ENCODE results near the gene MLLT3.

The MLLT3 gene

GRCh38 chr9:20512636-20513035 is 109.7 kb downstream of the MLLT3 start:
- Histone ChIP-seq H3K4me3 (ENCODE audit: low read depth, low read length) (no peak overlapping the region), H3K9me3 (no peaks in the 10 kb centered on the region)

GRCh38 chr9:20512106-20512505 is 110.2 kb downstream of the MLLT3 start:
- Histone ChIP-seq H3K9me3 (no peaks in the 10 kb centered on the region), H3K36me3 (no peaks in the 10 kb centered on the region), H3K27me3 (no peaks in the 10 kb centered on the region), H3K4me3 (ENCODE audit: low read depth, low read length) (no peak overlapping the region), H3K4me1 (no peaks in the 10 kb centered on the region; the same call in 1 of the 2 replicates)
- no peak for TF ChIP-seq CTCF (IDR thresholded peaks at IDR 0.05; ENCODE audit: low read depth, low read length)
- DNase-seq = no peak

More at GRCh38 chr9:20512636-20513035, 109.7 kb downstream of the MLLT3 start:
- no peaks in the 10 kb centered on the region for H3K27me3 ChIP-seq
- no peaks in the 10 kb centered on the region; the same call in 1 of the 2 replicates for H3K4me1 ChIP-seq
- no peak for DNase-seq
- no peak for TF ChIP-seq CTCF (IDR thresholded peaks at IDR 0.05; ENCODE audit: low read depth, low read length)
- no peaks in the 10 kb centered on the region for H3K36me3 ChIP-seq

GRCh38 chr9:20511686-20512085 is 110.6 kb downstream of the MLLT3 start:
- Histone ChIP-seq H3K4me1 (no peaks in the 10 kb centered on the region; the same call in 1 of the 2 replicates), H3K27me3 (no peaks in the 10 kb centered on the region), H3K9me3 (no peaks in the 10 kb centered on the region), H3K4me3 (ENCODE audit: low read depth, low read length) (no peak overlapping the region), H3K36me3 (no peaks in the 10 kb centered on the region)
- DNase-seq = no peak
- no peak for TF ChIP-seq CTCF (IDR thresholded peaks at IDR 0.05; ENCODE audit: low read depth, low read length)

DNA sequence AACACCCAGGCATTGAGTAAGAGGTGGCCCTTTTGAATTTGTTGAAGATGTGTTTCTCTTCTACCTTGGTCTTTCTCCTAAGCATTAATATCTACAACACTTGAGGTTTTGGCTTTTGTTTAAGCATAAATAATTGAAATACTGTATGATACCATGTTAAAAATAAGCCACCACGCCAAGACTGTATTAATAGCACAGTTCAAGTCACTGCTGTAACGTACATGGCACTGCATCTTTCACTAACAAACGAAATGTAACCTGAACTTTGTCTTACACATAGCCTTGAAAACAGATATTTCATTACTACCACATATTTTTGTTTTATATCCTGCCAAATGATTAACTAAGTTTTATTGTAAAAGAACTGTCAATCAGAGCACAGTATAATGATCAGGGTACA is 112.8 kb downstream of the MLLT3 start:
- DNase-seq = no peak
- H3K9me3 ChIP-seq = no peaks in the 10 kb centered on the region
- no peak for TF ChIP-seq CTCF (IDR thresholded peaks at IDR 0.05; ENCODE audit: low read depth, low read length)
- H3K27me3 ChIP-seq = no peaks in the 10 kb centered on the region
- H3K36me3 ChIP-seq = no peaks in the 10 kb centered on the region
- no peaks in the 10 kb centered on the region; the same call in 1 of the 2 replicates for H3K4me1 ChIP-seq
- no peak overlapping the region for H3K4me3 ChIP-seq (ENCODE audit: low read depth, low read length)

DNA sequence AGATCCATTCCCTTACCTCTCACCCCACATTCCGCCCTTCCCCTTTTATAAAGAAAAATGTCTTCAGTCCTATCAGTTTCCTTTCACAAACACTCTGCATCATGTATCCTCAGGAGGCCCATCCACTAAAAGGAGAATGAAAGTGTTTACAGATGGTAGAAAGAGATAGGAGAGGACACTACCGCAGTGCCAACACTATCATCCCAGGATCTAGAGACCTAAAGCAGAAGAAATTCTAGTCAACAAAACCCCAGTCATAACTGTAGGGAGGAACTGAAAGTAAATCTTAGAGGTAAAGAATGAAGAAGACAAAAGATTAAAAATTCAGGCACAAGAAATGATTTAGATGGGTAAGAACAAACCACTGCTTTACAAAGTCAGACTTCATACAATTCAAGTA is 114.1 kb downstream of the MLLT3 start:
- TF ChIP-seq CTCF (IDR thresholded peaks at IDR 0.05; ENCODE audit: low read depth, low read length) = no peak
- DNase-seq = no peak
- Histone ChIP-seq H3K4me1 (no peaks in the 10 kb centered on the region; the same call in 1 of the 2 replicates), H3K27me3 (no peaks in the 10 kb centered on the region), H3K9me3 (no peaks in the 10 kb centered on the region), H3K36me3 (no peaks in the 10 kb centered on the region), H3K4me3 (ENCODE audit: low read depth, low read length) (no peak overlapping the region)

GRCh38 chr9:20507431-20507830 is 114.9 kb downstream of the MLLT3 start:
- no peak for DNase-seq
- no peaks in the 10 kb centered on the region for H3K9me3 ChIP-seq
- no peaks in the 10 kb centered on the region for H3K27me3 ChIP-seq
- no peaks in the 10 kb centered on the region for H3K36me3 ChIP-seq
- TF ChIP-seq CTCF (IDR thresholded peaks at IDR 0.05; ENCODE audit: low read depth, low read length) = no peak
- no peak overlapping the region for H3K4me3 ChIP-seq (ENCODE audit: low read depth, low read length)
- no peaks in the 10 kb centered on the region; the same call in 1 of the 2 replicates for H3K4me1 ChIP-seq

Data from BE2C (cell line).